Islet precursor cell (in vitro differentiated cells): Measurements from ENCODE around the gene KRT222.

Experiments used
- DNase-seq: peaks from one replicate; pipeline ENCODE4 v3.0.0-alpha.2; 2018

Gene KRT222

DNA sequence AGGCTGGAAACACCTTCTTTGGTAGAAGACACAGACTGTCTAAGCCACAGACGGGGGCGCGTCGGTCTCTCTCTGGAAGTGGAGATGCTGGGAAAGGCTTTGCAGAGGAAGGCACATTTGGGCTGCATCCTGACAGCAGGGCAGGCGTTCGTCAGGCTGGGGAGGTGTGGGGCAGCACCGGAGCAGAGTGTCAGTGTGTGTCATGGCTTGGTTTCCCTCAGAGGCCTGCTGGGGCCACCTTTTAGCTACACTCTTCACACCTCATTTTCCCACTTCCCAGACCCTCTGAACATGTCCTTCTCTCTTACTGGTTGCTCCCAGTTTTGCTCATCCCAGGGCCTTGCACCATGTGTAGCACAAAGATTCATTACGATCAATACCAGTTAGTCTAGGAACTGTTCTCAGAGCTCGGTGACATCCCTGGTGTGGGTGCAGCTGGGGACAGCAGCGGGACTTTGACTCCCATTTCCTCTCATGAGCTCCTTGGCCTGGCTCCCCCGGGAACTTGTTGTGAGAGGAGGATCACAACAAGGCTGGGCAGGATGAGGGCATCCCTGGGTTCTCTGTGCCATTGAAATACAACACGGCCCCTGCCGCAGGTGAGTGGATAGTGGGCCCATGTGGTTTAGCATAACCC lies 50.4 kb downstream of the KRT222 start:
- no peak for DNase-seq

DNA sequence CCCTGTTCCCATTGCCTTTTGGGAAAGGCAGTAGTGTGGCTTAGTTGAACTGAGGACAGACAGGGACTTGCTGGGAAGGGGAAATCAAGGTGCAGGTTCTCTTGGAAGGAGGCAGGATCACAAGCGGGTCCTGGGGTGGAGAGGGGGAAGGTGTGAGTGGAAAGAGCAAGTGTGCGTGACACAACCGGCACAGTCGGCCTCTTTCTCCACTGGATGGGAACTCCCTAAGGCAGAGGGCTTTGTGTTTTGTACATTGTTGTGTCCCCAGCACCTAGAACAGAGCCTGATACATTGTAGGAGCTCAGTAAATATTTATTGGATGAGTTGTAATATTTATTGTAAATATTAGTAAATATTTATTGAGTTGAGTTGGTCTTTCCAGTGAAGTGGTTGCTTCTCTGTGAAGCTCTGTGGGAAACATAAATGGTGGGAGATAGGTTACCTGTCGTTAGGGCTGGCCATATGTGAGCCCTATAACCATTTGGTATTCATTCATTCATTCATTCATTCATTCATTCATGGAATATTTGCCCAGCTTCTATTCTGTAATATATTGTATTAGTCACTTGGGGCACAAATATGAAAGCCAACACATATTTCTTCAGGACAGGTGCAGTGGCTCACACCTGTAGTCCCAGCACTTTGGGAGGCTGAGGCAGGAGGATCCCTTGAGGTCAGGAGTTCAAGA lies 51.4 kb downstream of the KRT222 start:
- no peak for DNase-seq

DNA sequence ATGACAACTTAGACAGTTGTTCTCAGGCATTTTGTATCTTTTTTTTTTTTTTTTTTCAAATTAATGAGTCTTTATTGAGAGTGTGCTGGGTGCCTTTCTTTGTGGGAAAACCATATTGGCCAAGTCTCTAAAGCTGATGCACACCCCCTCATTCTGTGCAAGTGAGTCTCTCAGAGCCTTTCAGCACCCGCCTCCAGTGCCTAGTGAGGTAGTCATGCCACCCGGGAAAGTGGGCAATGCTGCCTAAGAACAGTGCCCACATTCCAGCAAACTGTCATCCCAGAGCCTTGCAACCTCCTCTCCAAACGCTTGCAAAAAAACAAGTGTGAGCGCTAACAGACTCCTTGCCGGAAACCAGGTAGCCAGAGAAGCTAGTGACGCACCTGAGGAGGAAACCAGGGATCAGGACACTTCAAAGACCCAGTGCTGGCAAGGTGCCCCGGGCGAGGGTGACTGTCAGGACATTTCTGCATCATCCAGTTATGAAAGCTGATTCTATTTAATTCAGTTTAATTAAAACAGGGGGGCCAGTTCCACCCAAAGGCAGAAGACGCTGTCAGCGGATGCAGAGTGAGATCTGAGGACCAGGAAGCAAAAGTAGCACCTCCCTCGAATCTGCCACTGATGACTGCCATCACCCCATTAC lies 52.3 kb downstream of the KRT222 start:
- DNase-seq: no peak

DNA sequence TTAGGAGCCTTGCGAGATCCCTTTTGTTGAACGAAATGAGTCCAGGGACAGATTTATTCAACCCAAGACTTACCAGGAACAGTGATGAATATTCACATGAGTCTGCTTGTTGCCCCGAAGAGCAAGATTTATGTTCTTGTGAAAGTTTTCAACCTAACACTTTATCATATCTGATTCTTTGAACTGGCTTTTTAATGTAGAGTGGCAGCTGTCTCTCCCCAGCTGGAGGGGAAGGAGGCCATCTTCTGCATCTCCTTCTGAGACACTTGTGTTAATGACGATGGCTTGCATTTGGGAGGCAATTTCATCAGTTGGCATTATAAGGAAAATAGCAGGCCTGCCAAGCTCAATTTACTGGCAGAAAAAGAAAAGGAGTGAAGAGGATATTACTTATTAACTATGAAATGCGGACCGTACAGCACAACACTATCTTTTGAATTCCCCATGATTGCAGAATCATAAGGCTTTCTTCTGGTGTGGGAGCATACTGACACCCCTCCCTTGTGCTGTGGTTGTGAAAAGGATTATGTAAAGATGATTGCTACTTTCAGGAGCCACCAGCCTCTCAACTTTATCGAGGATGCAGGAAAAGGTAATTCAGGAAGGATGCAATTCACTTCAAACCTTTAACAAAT lies 53.0 kb downstream of the KRT222 start:
- DNase-seq: no peak

DNA sequence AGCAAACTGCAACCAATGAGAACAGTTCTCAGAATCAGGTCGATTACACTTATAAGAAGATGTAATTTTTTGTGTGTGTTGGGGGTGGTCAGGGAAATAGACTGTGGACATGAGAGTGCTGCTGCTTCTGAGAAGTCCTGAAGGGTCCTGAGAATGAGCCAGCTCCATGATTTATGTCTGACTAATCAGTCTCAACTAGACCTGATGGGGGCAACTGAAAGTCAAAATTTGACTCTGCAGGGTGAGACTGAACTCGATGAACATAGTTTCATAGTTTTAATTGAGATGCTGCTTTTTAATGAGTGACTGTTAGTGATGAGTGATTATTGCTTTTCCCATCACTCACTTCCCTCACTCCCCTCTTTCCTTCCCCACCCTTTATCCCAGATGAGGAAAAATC lies 54.6 kb downstream of the KRT222 start:
- DNase-seq: no peak

DNA sequence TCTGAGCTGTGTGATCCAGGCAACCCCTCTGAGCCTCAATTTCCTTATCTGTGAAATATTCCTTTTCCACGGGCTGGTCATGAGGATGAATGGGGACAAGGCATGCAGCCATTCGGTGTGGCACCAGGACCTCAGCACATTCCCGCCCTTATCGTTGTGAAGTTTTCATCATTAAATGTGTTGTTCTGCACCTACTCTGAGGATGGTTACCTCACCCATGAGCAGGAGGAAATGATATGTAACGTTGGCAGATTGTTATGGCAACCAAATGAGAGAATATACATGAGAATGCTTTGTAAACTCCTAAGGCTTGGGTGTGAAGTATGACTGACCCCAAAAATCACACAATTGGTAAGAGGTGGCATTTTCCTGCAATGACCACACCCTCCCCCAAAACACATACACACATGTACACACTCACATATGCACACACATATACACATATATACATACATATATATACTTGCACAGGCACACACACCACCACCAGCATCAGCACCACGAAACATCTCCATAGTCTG lies 56.9 kb downstream of the KRT222 start:
- DNase-seq: no peak

DNA sequence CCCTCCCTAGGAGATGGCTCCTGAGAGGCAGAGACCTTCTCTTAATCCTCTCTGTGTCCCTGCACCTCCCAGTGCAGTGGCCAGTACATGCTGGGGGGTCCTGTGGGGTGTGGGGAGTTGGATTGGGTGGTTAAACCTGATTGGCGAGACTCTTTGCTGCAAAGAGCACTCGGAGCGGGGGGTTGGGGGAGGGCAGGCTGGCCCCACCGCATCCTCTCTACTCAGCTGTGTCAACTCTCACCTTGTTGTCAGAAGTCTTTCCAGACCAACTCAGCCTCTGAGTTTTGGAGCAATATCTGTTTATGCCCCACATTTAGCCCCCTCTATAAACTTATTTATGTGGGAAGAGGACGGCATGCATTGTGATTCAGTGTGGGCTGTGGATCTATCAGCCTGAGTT lies 57.3 kb downstream of the KRT222 start:
- no peak for DNase-seq

DNA sequence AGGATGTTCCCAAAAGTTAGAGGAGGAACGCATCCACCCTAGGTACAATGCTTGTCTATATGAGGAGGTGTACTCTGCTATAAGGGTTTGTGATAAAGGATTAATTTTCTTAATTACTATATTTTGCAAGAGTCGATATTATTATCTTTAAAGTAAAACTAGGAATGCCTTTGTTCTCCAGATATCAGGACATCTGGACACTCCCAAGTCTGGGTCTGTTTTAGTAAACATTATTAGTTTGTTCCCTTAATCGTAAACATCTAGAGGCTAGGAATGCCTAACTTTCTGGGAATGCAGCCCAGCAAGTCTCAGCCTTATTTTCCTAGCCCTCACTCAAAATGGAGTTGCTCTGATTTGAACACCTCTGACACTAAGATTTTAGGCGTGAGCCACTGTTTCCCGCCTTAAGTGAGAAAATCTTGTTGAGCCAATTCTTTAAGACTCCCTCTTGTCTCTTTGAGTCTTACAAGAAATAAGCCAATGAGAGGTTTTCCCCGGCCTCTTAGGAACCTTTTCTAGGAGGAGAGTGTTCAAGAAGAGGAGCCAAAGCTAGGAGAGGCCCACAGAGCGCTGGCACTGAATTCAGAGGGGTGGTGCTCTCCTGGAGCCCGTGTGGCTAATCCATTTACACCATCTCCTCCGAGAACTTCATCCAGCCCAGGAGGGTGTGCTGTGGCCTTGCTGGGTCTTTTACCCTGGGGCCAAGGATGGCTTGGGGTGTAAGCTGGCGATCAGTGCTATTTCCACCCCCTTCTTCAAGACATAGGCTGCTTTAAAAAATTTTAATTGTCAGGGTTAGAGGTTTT lies 58.2 kb downstream of the KRT222 start:
- no peak for DNase-seq

DNA sequence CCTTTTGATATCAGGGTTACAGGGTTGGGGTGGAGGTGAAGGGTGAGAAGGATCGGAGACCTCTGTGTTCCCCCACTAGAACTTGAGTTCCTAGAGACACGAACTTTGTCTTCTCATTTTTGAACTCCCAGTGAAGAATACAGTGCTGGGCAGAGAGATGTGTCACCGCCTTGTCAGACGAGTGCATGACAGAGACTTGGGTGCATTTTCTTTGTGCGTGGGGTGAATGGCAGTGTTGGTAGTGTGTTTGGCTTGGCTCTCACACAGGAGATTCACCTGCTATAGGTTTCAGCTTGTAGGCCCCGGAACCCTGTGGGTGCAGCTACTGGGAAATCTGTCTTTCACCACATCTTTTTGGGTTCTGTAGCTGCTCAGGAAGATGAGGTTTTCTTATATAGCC lies 59.7 kb downstream of the KRT222 start:
- no peak for DNase-seq
